ENCODE results near the gene PRH2. TPM values are rescaled to one million over a fixed set of nuclear protein-coding genes. Genes with fewer than 3 reads are reported as not detected.

PRH2 gene
- total RNA-seq, 1 donor from 2014 or later, result not detected

DNA sequence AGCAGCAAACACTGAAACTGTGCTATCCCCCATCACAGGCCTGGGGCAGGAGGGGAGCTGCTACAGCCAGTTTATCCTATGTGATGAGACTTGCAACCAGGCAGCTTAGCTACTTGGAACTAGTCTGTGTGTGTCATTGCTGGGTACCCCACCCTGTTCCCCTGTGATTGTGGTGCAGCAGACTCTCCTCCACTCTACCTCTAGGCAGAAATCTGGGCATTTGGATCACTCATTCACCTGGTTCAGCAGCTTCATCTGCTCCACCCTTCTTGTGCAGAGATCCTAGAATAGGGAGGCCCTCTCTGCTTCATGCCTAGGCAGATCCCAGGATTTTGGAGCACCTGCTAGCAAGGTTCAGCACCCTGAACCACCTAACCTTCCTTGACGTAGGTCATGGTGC, 28.5 kb upstream of the PRH2 start:
- Histone ChIP-seq H3K27me3 (no peaks in the 10 kb centered on the region), H3K36me3 (no peaks in the 10 kb centered on the region), H3K4me3 (no peak overlapping the region), H3K9me3 (peaks cover 21% of the 10 kb centered on the region), H3K4me1 (no peaks in the 10 kb centered on the region), H3K27ac (no peak overlapping the region)
- TF ChIP-seq, protein P1, sequence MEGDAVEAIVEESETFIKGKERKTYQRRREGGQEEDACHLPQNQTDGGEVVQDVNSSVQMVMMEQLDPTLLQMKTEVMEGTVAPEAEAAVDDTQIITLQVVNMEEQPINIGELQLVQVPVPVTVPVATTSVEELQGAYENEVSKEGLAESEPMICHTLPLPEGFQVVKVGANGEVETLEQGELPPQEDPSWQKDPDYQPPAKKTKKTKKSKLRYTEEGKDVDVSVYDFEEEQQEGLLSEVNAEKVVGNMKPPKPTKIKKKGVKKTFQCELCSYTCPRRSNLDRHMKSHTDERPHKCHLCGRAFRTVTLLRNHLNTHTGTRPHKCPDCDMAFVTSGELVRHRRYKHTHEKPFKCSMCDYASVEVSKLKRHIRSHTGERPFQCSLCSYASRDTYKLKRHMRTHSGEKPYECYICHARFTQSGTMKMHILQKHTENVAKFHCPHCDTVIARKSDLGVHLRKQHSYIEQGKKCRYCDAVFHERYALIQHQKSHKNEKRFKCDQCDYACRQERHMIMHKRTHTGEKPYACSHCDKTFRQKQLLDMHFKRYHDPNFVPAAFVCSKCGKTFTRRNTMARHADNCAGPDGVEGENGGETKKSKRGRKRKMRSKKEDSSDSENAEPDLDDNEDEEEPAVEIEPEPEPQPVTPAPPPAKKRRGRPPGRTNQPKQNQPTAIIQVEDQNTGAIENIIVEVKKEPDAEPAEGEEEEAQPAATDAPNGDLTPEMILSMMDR (IDR thresholded peaks at IDR 0.05), result no peak
- intact Hi-C loops (cut with DNase I), result no loop called here
- ATAC-seq, result no peak
- no peak for DNase-seq

DNA sequence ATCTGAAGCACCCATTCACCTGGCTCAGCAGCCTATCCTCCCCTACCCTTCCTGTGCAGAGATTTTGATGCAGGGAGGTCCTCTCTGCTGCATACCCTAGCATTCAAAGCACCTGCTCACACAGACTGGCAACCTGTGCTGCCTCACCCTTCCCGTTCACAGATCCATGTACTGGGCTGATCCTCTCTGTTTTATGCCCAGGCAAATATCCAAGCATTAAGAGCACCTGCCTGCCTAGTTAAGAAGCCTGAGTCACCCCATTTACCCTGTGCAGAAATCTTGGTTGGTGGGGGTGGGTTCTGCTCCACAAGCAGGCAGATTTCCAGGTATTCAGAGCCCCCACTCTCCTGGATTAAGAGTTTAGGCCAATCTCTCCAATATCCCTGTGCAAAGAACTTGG, 28.1 kb upstream of the PRH2 start:
- DNase-seq (no peak), ATAC-seq (no peak)
- Histone ChIP-seq H3K36me3 (no peaks in the 10 kb centered on the region), H3K4me3 (no peak overlapping the region), H3K27ac (no peak overlapping the region), H3K4me1 (no peaks in the 10 kb centered on the region), H3K27me3 (no peaks in the 10 kb centered on the region), H3K9me3 (peaks cover 22% of the 10 kb centered on the region)
- intact Hi-C loops (cut with DNase I), result no loop called here
- TF ChIP-seq, protein P1 (IDR thresholded peaks at IDR 0.05), result no peak

- intact Hi-C loops (cut with DNase I), result no loop called here
- Histone ChIP-seq H3K4me3 (no peak overlapping the region), H3K27me3 (no peaks in the 10 kb centered on the region), H3K36me3 (no peaks in the 10 kb centered on the region), H3K27ac (no peak overlapping the region), H3K4me1 (no peaks in the 10 kb centered on the region), H3K9me3 (peaks cover 22% of the 10 kb centered on the region)
- TF ChIP-seq, protein P1 (IDR thresholded peaks at IDR 0.05), result no peak
- no peak for DNase-seq
- ATAC-seq, result no peak
Observed at GRCh38 chr12:10901427-10901826, 27.6 kb upstream of the PRH2 start.

DNA sequence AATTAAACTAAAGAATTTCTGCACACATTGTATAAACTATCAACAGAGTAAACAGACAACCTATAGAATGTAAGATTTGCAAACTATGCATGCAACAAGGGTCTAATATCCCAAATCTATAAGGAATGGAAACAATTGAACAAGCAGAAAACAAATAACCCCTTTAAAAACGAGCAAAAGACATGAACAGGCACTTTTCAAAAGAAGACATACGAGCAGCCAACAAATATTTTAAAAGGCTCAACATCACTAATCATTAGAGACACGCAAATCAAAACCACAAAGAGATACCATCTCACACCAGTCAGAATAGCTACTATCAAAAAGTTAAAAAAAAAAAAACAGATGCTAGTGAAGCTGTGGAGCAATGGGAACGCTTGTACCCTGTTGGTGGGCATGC, 24.4 kb upstream of the PRH2 start:
- ATAC-seq (no peak), DNase-seq (no peak)
- H3K27ac ChIP-seq, result no peak overlapping the region
- intact Hi-C loops (cut with DNase I), result no loop called here
- H3K9me3 ChIP-seq, result peaks cover 22% of the 10 kb centered on the region
- no peak overlapping the region for H3K4me3 ChIP-seq
- no peaks in the 10 kb centered on the region for H3K36me3 ChIP-seq
- no peaks in the 10 kb centered on the region for H3K27me3 ChIP-seq
- TF ChIP-seq, protein P1 (IDR thresholded peaks at IDR 0.05), result no peak
- no peaks in the 10 kb centered on the region for H3K4me1 ChIP-seq

GRCh38 chr12:10909462-10909861, 19.6 kb upstream of the PRH2 start, which contains the start of gene TAS2R13:
TAS2R13 (minus strand) TSS chr12:10909562; CDS start chr12:10909298, 264 bp downstream.
- Histone ChIP-seq H3K4me3 (no peak within 1 kb of the TSS), H3K4me1 (no peaks in the 10 kb centered on the region), H3K27me3 (no peaks in the 10 kb centered on the region), H3K36me3 (no peaks in the 10 kb centered on the region), H3K27ac (no peak within 1 kb of the TSS), H3K9me3 (peaks cover 10% of the 10 kb centered on the region)
- TF ChIP-seq, protein P1 (IDR thresholded peaks at IDR 0.05), result no peak
- ATAC-seq (no peak), DNase-seq (no peak)
- intact Hi-C loops (cut with DNase I), result no loop called here

- ATAC-seq, result no peak
- DNase-seq, result no peak
- no peaks in the 10 kb centered on the region for H3K27me3 ChIP-seq
- no peaks in the 10 kb centered on the region for H3K36me3 ChIP-seq
- TF ChIP-seq, protein P1 (IDR thresholded peaks at IDR 0.05), result no peak
- no peaks in the 10 kb centered on the region for H3K4me1 ChIP-seq
- H3K4me3 ChIP-seq, result no peak overlapping the region
- intact Hi-C loops (cut with DNase I), result no loop called here
- H3K27ac ChIP-seq, result no peak overlapping the region
- peaks cover 3% of the 10 kb centered on the region for H3K9me3 ChIP-seq
Observed at GRCh38 chr12:10910380-10910779, 18.7 kb upstream of the PRH2 start.
